Kidney (tissue), 14 donors: ENCODE data around the gene MEI1. TPM values are rescaled to one million over a fixed set of nuclear protein-coding genes. Genes with fewer than 3 reads are reported as not detected.
A peak's percentile ranks its signal among the peaks of the same experiment; 100 is the strongest.

Source experiments
- DNase-seq, 5 donors: peaks; one replicate each; pipeline ENCODE4 v3.0.0-alpha.2; 2013 to 2020
- FAIRE-seq: peaks from 2 replicates; lab custom pipeline; 2012; peaks lifted over from hg19 to GRCh38; lab: Jason Lieb, UNC
- H3K27ac ChIP-seq, 2 donors: one replicate each; pipeline ENCODE4 v1.7.0; 2013; ENCODE audit warnings: low read depth in 2 of 2, low read length in 2 of 2, inconsistent platforms in 1 of 2
- H3K27me3 ChIP-seq: one replicate; pipeline ENCODE4 v1.7.1; 2013; ENCODE audit warnings: low read length, inconsistent platforms; ENCODE audit not compliant: control insufficient read depth, insufficient read depth
- H3K36me3 ChIP-seq, 3 donors: one replicate each; pipeline versions ENCODE4 v1.7.0 to v1.7.1; 2013; ENCODE audit warnings: low read length in 3 of 3, control low read depth in 1 of 3, inconsistent platforms in 1 of 3; ENCODE audit not compliant: insufficient read depth in 3 of 3, control insufficient read depth in 2 of 3
- H3K4me1 ChIP-seq, 3 donors: one replicate each; pipeline versions ENCODE4 v1.7.0 to v1.7.1; 2013; ENCODE audit warnings: low read length in 3 of 3, inconsistent platforms in 1 of 3, low read depth in 1 of 3; ENCODE audit not compliant: control insufficient read depth in 2 of 3, insufficient read depth in 2 of 3
- H3K4me3 ChIP-seq, 3 donors: one replicate each; pipeline versions ENCODE4 v1.7.0 to v1.8.1; 2013; ENCODE audit warnings: low read length in 3 of 3, control low read depth in 1 of 3, inconsistent platforms in 1 of 3
- H3K9ac ChIP-seq, 3 donors: one replicate each; pipeline versions ENCODE4 v1.7.0 to v1.7.1; 2013; ENCODE audit warnings: low read length in 3 of 3, control low read depth in 1 of 3, inconsistent platforms in 1 of 3
- H3K9me3 ChIP-seq, 3 donors: one replicate each; pipeline versions ENCODE4 v1.7.0 to v1.7.1; 2013; ENCODE audit warnings: low read length in 3 of 3, control low read depth in 1 of 3, inconsistent platforms in 1 of 3; ENCODE audit not compliant: control insufficient read depth in 2 of 3, insufficient read depth in 1 of 3
- intact Hi-C: fragments of 100-400 bp; cut with DNase I; formaldehyde crosslinking; loops from one replicate; pipeline ENCODE4 v1.11.1; 2022
- polyA plus RNA-seq: library from polyadenylated mRNA; stranded (reverse); fragments of 350-450 nt; fragmentation: Illumina TruSeq; extraction: RNeasy Lipid Tissue Mini Kit (QIAGEN cat#74804); gene quantifications from one replicate; pipeline ENCODE4 v1.2.3, GENCODE V29; 2014; ENCODE audit warnings: low read depth, low replicate concordance; ENCODE audit not compliant: insufficient read depth
- total RNA-seq: library from RNA; stranded (reverse); fragmentation: NEBNext Ultra II Directional; extraction: Animal tissue kit (Norgen Biotek cat#: 25700); gene quantifications from one replicate; pipeline ENCODE4 v1.2.1, GENCODE V29; 2021
- TF ChIP-seq, protein P1 (sequence below): IDR thresholded peaks from 3 replicates; pipeline ENCODE4 v1.5.1; 2012; ENCODE audit warnings: mild to moderate bottlenecking, moderate library complexity, borderline replicate concordance; ENCODE audit not compliant: insufficient read depth; ENCODE audit errors: extremely low read depth
- donor health status: control.
- donor health status: control.
- donor health status: control.
- donor health status: control.
- donor health status: control.
- donor health status: DM: yes; HTN: yes; CAD: no.
- donor health status: Normal renal cell carcinoma (clear cell type).

Gene MEI1
- total and polyA plus RNA-seq, 2 donors from 2014 or later, result 2.4 to 14.6 TPM

DNA sequence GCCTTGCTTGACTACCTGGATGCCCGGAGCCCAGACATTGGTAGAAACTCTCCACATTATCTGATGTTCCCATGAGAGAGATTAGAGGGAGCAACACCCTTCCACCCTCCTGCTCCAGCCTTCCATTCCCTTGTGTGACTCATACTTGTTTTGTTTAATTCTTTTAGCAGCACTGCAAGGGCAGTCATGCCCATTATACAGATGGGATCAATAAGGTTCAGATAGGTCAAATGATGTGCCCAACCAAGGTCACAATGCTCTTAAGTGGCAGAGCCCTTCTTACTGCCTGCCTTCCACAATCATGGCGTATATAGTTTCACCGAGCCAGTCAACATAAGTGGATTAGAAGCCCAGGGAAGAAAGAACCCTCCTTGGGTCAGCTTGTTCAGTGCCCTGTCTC lies 94.6 kb downstream of the MEI1 start:
- TF ChIP-seq, protein P1, sequence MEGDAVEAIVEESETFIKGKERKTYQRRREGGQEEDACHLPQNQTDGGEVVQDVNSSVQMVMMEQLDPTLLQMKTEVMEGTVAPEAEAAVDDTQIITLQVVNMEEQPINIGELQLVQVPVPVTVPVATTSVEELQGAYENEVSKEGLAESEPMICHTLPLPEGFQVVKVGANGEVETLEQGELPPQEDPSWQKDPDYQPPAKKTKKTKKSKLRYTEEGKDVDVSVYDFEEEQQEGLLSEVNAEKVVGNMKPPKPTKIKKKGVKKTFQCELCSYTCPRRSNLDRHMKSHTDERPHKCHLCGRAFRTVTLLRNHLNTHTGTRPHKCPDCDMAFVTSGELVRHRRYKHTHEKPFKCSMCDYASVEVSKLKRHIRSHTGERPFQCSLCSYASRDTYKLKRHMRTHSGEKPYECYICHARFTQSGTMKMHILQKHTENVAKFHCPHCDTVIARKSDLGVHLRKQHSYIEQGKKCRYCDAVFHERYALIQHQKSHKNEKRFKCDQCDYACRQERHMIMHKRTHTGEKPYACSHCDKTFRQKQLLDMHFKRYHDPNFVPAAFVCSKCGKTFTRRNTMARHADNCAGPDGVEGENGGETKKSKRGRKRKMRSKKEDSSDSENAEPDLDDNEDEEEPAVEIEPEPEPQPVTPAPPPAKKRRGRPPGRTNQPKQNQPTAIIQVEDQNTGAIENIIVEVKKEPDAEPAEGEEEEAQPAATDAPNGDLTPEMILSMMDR, result no peak
- Histone ChIP-seq H3K9ac (no peak overlapping the region), H3K4me1 (no peaks in the 10 kb centered on the region), H3K27ac (no peak overlapping the region), H3K36me3 (no peaks in the 10 kb centered on the region), H3K9me3 (no peaks in the 10 kb centered on the region), H3K27me3 (no peaks in the 10 kb centered on the region), H3K4me3 (no peak overlapping the region)
- intact Hi-C loops, result no loop called here
- DNase-seq, result no peak
- no peak for FAIRE-seq

DNA sequence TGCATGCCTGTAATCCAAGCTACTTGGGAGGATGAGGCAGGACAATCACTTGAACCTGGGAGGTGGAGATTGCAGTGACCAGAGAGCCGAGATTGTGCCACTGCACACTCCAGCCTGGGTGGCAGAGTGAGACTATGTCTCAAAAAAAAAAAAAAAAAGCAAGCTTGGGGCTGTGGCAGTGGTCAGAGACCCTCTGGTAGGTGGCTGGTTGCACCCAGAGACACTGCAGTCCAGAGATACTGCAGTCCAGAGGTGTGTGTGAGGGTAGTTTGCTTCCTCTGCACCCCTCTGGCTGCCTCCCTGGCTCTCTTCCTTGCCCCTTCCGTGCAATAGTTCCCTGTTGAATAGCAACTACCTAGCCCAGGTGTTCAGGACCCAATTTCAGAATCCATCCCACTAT lies 99.4 kb downstream of the MEI1 start:
- H3K27me3 ChIP-seq, result no peaks in the 10 kb centered on the region
- intact Hi-C loops, result no loop called here
- TF ChIP-seq, protein P1, result no peak
- H3K9ac ChIP-seq, result no peak overlapping the region
- FAIRE-seq (no peak), DNase-seq (peak in 1 of 5 donors; percentile 8)
- no peak overlapping the region for H3K4me3 ChIP-seq
- no peaks in the 10 kb centered on the region for H3K9me3 ChIP-seq
- peaks cover 0 to 17% (median 7%) of the 10 kb centered on the region in 3 donors for H3K4me1 ChIP-seq
- H3K27ac ChIP-seq, result no peak overlapping the region
- H3K36me3 ChIP-seq, result no peaks in the 10 kb centered on the region

DNA sequence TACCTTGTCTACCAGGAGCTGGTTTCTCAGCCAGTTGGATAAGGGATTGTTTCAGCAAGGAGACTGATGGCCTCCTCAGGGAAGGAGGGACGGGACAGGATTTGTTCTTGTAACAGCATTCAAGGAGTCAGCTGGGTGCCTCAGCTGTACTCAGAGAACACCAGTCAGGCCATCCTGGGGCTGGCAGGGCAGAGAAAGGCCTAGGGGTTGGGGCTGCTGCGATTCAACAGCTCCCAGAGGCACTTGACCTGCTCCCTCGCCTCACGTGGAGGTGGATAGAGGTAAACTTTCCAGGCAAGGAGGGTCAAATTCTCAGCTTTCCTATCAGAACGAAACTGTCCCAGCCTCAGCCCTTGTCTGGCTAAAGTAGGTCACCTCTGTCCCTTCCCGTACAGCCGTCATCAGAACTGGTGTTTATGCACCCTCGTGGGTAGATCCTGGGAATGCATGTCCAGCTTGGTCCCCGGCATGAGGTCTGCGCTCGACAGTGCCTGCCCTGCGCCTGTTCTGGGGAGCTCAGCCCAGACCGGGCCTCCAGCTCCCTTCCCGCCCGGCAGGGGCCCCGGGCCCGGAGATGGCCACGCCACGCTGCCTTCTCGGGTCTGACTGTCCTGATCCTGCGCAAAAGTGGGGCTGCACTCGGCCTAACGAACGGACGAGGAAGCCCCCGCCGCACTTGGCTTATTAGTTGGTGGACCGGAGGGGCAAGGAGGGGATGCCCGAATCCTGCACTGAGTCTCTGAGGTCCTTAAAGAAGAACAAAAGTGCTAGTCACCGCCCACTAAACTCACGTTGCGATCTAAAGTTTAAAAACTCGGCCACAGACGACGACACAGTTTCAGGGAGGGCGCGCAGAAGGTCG lies 100.4 kb downstream of the MEI1 start:
- intact Hi-C loops, result no loop called here
- Histone ChIP-seq H3K4me3 (peak overlapping the region; percentile 79 to 91 (median 82)), H3K27me3 (no peaks in the 10 kb centered on the region), H3K4me1 (peaks cover 0 to 17% (median 7%) of the 10 kb centered on the region in 3 donors), H3K9me3 (no peaks in the 10 kb centered on the region), H3K27ac (peak overlapping the region; percentile 91 to 93), H3K36me3 (no peaks in the 10 kb centered on the region), H3K9ac (peak overlapping the region; percentile 75 to 89 (median 76))
- FAIRE-seq, result no peak
- TF ChIP-seq, protein P1, result no peak
- peak; percentile 40 to 79 (median 65) for DNase-seq
